Activated CD8-positive, alpha-beta memory T cell treated with anti-CD3 and anti-CD28 coated beads for 36 hours (primary cell): ENCODE data around the gene BAZ2B. TPM values are rescaled to one million over a fixed set of nuclear protein-coding genes. Genes with fewer than 3 reads are reported as not detected.

Experiments used
- CTCF ChIA-PET: fragments of 350-600 bp; sonication (Branson Sonifier 250); formaldehyde crosslinking; loops from one replicate; lab custom pipeline; 2021; ENCODE audit warnings: antibody characterized with exemption; lab: Charles Lee
- POLR2A ChIA-PET: fragments of 350-600 bp; sonication (Branson Sonifier 250); formaldehyde crosslinking; loops from one replicate; lab custom pipeline; 2021; ENCODE audit warnings: antibody characterized with exemption; lab: Charles Lee
- total RNA-seq, 2 experiments: library from RNA; stranded (reverse); gene quantifications; one replicate each; pipeline ENCODE4 v1.2.3, GENCODE V29; 2021

The BAZ2B gene
- total RNA-seq, 2 experiments from 2014 or later, result 10.1 to 10.2 TPM

- ChIA-PET POLR2A (no interaction called here), CTCF (no interaction called here)
Measured at GRCh38 chr2:159617100-159617499, 752 bp upstream of the BAZ2B start.

GRCh38 chr2:159615367-159616285 lies 722 bp downstream of the BAZ2B start:
- POLR2A ChIA-PET, result no interaction called here
- CTCF ChIA-PET, result interaction anchor here (1.0 kb wide), 1 partner anchor 97 kb away, joined by 7 read pairs; the partner anchor contains the start of gene MARCHF7

- ChIA-PET POLR2A (no interaction called here), CTCF (interaction anchor here (1.0 kb wide), 1 partner anchor 97 kb away, joined by 7 read pairs; the partner anchor contains the start of gene MARCHF7)
Measured at GRCh38 chr2:159614534-159615366, 1.6 kb downstream of the BAZ2B start.

DNA sequence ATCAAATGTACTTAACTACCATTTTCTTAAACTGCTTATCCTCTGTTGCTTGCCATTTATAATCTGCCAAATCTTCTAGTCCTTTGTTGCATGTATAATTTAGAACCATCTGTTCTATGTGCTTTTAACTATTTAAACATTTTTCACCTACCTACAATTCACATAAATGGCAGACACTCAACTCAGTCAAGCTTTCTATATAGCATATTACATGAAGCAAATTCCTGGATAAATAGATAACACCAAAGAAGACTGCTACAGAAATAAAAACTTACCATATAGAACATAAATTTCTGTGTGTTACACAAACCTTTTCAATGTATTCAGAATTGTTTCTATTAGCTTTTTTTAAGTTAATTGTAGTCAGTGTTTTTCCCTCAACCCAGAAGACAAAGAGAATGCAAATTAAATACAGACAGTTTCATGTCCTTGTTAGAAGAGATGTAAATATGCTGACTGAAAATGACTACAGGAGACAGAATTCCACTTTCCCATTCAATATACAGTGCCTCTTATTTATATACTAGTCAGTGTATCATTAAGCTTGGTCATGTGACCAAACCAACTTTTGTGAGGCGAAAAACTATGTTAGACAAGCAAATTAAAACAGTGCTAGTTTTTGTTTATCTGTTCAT lies 2.6 kb downstream of the BAZ2B start:
- POLR2A ChIA-PET, result no interaction called here
- CTCF ChIA-PET, result no interaction called here

GRCh38 chr2:159613091-159613490 lies 3.3 kb downstream of the BAZ2B start:
- CTCF ChIA-PET, result no interaction called here
- POLR2A ChIA-PET, result no interaction called here

DNA sequence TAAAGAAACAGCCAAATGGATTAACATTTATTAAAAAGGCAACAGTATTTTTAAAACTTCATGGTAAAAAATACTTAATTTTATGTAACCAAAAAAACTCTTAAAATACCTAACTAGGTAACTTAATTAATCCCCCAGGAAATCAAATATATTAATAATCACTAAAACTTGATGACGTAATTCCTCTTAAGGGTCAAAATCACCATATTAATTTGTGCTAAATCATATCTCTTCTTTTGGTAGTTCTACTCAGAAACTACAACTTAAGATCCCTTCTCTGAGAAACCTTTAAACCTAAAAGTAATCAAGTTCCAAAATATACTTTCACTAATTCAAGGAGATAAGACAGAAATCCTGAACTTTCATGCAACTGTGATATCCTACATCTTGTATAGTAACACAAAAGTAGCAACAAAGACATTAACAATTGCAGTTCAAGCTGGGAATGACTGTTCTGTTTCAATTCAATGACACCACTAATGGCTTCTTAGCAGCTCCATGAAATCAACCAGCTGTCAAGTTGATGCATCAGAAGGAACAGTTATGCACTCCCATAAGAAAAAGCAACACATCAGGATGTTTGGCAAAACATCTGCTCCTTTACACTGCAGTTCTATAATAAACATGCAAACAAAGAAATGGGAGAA lies 4.0 kb downstream of the BAZ2B start:
- ChIA-PET POLR2A (no interaction called here), CTCF (interaction anchor here (0.5 kb wide), 1 partner anchor 29 kb away, joined by 4 read pairs; no protein-coding TSS in a partner anchor)

DNA sequence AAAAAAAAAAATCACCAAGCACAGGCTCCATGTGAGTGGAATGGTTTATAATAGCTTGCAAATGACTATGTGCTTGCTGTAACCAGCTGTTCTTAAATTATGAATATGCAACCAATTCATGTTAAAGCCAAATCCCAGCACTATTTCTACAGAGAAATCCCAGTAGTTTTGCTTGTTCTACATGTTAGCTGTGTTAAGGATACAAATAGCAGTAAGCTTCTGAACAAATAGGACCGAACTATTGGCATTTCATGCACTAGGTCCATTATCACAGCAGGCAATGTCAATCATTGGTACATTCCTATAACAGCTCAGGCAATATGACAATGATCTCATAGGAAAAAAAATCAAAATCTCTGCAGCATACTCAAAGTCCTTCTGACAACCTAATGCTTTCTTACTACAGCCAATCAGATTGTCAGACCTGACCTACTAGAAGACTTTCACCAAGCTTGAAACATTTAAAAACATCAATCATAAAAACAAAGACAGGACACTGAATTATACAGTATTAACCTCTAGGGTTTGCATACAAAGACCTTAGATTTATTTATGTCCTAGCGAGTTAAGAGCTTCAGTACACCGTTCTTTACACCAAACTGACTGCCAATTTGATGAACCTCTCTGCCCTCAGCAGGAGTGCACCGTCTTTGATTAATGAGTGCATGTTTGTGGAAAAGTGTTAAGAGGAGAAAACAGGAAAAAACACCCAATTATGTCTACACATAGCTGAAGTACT lies 6.4 kb downstream of the BAZ2B start:
- POLR2A ChIA-PET, result interaction anchor here (0.6 kb wide), 1 partner anchor 10 kb away, joined by 3 read pairs; no protein-coding TSS in a partner anchor
- CTCF ChIA-PET, result no interaction called here

DNA sequence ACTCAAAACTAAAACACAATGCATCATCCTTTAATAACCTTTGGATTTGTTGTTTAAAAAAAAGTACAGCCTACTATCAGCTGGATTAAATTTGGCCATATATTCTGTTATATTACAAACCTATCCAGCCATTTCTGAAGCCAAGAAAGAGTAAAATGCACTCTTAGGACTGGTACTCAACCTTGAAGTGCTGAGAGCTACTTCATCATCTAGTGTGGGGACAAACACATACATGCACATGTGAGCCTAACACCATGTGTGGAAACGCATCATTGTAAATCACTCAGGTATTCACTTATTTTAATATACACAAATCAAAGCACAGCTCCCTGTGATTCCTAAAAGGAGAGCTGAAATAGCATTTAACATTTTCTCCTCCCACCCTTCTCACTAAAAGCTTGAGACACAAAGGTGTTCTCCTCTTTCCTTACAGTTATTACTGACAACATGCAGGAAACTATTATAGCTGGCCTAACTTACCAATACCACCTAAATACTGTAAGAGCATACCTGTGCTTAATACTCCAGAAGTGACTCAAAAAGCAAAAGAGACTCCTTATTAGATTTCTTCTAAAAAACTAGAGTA lies 7.5 kb downstream of the BAZ2B start:
- ChIA-PET CTCF (no interaction called here), POLR2A (no interaction called here)

GRCh38 chr2:159608108-159608507 lies 8.2 kb downstream of the BAZ2B start:
- ChIA-PET POLR2A (no interaction called here), CTCF (no interaction called here)

- POLR2A ChIA-PET, result no interaction called here
- CTCF ChIA-PET, result interaction anchor here (0.6 kb wide), 1 partner anchor 63 kb away, joined by 4 read pairs; no protein-coding TSS in a partner anchor
Measured at GRCh38 chr2:159606287-159606686, 10.1 kb downstream of the BAZ2B start.

DNA sequence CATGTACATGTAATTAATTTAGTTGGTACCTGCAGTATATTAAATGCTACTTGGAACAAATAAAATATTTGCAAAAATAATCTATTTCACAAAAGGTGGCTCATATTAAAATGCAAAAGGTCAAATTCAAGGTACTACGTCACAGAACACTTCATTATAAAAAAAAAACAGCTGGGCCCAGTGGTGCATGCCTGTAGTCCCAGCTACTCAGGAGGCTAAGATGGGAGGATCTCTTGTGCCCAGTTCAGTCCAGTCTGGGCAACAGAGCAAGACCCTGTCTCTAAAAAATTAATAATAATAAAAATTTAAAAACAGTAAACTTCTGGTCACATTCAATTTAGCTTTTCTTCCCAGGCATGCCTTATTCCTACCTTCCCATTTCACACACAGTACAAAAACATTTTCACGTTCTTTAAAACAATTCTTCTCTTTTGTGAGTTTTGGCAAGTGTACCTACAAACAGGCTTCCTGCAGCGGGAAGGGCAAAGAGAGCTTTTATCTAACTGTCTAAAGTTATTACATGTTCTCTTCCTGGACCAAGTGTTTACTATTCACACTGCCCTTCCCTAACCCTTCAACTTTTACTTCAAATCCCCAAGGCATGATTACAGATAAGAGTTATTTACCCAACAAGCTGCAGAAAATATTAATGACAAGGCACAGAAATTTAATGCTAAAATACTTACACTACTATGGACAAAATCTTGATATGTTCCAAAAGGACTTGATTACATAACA lies 10.7 kb downstream of the BAZ2B start:
- CTCF ChIA-PET, result interaction anchor here (0.6 kb wide), 1 partner anchor 176 kb away, joined by 3 read pairs; no protein-coding TSS in a partner anchor
- POLR2A ChIA-PET, result interaction anchor here (0.5 to 0.6 kb wide), 2 partner anchors 107 to 1788 kb away, joined by 4 to 5 read pairs; partner anchors contain the start of gene MARCHF7

GRCh38 chr2:159604159-159604558 lies 12.2 kb downstream of the BAZ2B start:
- POLR2A ChIA-PET, result no interaction called here
- CTCF ChIA-PET, result no interaction called here

- ChIA-PET POLR2A (no interaction called here), CTCF (no interaction called here)
Measured at GRCh38 chr2:159600752-159601151, 15.6 kb downstream of the BAZ2B start.

DNA sequence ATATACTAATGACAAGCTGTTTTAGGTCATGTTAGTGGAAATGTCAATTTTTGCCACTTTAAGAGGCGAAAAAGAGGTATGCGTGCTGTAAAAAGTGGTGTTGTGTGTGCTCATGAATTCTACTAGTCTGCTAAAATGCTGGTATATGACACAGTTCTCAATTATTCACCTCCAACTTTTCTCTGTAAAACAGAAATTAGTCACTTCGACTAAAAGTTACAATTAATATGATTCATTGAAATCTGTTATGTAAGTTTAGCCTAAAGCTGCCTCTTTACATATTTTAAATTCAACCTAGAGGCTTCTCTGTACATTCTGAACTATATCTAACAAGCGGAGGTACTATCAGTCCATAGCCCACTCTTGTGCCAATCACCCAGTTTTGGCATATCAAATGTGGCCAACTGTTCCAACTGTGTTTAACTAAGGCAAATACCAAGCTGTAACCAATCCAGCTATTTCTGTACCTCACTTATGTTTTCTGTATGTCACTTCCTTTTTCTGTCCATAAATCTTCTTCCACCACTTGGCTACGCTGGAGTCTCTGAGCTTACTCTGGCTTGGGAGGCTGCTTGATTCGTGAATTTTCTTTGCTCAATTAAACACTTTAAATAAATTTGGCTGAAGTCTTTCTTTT lies 20.8 kb downstream of the BAZ2B start:
- POLR2A ChIA-PET, result interaction anchor here (0.6 kb wide), 1 partner anchor 100 kb away, joined by 8 read pairs; no protein-coding TSS in a partner anchor
- CTCF ChIA-PET, result interaction anchor here (0.5 kb wide), 1 partner anchor 19 kb away, joined by 3 read pairs; no protein-coding TSS in a partner anchor

- ChIA-PET POLR2A (no interaction called here), CTCF (no interaction called here)
Measured at GRCh38 chr2:159592441-159592840, 23.9 kb downstream of the BAZ2B start.

GRCh38 chr2:159591221-159591620 lies 25.1 kb downstream of the BAZ2B start:
- POLR2A ChIA-PET, result no interaction called here
- CTCF ChIA-PET, result no interaction called here

DNA sequence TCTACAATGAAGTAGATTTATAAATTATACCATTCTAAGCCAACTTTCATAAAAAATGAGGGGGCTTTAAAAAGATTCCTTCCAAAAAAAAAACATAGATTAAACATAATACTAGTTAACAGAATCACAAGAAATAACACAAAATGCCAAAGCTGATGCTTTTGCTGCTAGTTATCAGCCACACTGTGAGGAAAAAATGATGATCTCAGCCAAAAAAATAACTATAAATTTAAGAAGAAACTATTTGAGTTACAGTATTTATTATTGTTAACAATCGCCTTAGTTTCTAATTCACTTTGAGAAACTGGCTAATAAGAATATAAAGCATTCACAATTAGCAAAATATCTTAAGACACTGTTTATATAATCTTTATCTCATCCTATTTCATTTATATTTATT lies 27.1 kb downstream of the BAZ2B start:
- CTCF ChIA-PET, result no interaction called here
- POLR2A ChIA-PET, result no interaction called here
